Measurements from ENCODE around the gene TAS2R5. TPM values are rescaled to one million over a fixed set of nuclear protein-coding genes. Genes with fewer than 3 reads are reported as not detected.

Gene TAS2R5
- total RNA-seq, result 0.10 TPM in 1 of 2 replicates, not detected in the other

GRCh38 chr7:141789917-141790316 lies at the start of gene TAS2R5:
TSS of gene TAS2R5 (plus strand) at chr7:141790217. CDS start at chr7:141790362, 145 bp downstream.

GRCh38 chr7:141763797-141764196 lies 26.2 kb upstream of the TAS2R5 start, which contains the start of gene TAS2R3:
TSS of gene TAS2R3 (plus strand) at chr7:141764097. CDS start at chr7:141764159, 62 bp downstream.

GRCh38 chr7:141776374-141776773 lies 13.6 kb upstream of the TAS2R5 start, which contains the start of gene TAS2R4:
TSS of gene TAS2R4 (plus strand) at chr7:141776674. CDS start at chr7:141778489, 1,815 bp downstream.

Other genes starting within 250 kb of the TAS2R5 start
- gene AGK, start 238.8 kb upstream of the TAS2R5 start, total RNA-seq, result 25.0 and 25.5 TPM in 2 replicates
- 10.9 and 12.7 TPM in 2 replicates for gene DENND11, start 88.1 kb upstream of the TAS2R5 start, total RNA-seq
- gene WEE2, start 81.9 kb upstream of the TAS2R5 start, total RNA-seq, result not detected in 2 replicates
- gene SSBP1, start 51.9 kb upstream of the TAS2R5 start, total RNA-seq, result 246 and 316 TPM in 2 replicates
- gene TAS2R3, start 26.1 kb upstream of the TAS2R5 start, total RNA-seq, result not detected in 2 replicates
- gene TAS2R4, start 13.5 kb upstream of the TAS2R5 start, total RNA-seq, result not detected in 2 replicates
- gene PRSS37, start 51.3 kb downstream of the TAS2R5 start, total RNA-seq, result not detected in 2 replicates
- gene OR9A4, start 126.2 kb downstream of the TAS2R5 start, total RNA-seq, result not detected in 2 replicates
- gene CLEC5A, start 156.8 kb downstream of the TAS2R5 start, total RNA-seq, result not detected in 2 replicates
- not detected in 2 replicates for gene TAS2R38, start 183.6 kb downstream of the TAS2R5 start, total RNA-seq
- under 0.01 and 0.13 TPM in 2 replicates for gene MGAM, start 205.7 kb downstream of the TAS2R5 start, total RNA-seq